PC-3 (cell line): ENCODE data around the gene KCNK16.

ENCODE experiments used
- EZH2 ChIP-seq: fragments of 300-600 bp; sonication (generic); IDR thresholded peaks from one replicate; pipeline ENCODE4 v1.6.1; 2017; ENCODE audit warnings: antibody characterized with exemption, mild to moderate bottlenecking, low read length; ENCODE audit not compliant: unreplicated experiment
- EZH2phosphoT487 ChIP-seq: fragments of 300-600 bp; sonication (generic); IDR thresholded peaks from 2 replicates; pipeline ENCODE4 v1.6.1; 2018; ENCODE audit warnings: mild to moderate bottlenecking, antibody characterized with exemption, low read length, borderline replicate concordance
- TF ChIP-seq, protein P1 (sequence below): fragments of 300-600 bp; sonication (generic); conservative IDR thresholded peaks from 2 replicates; pipeline ENCODE4 v1.5.1; 2017; ENCODE audit warnings: antibody characterized with exemption, low read depth, mild to moderate bottlenecking, low read length

DNA sequence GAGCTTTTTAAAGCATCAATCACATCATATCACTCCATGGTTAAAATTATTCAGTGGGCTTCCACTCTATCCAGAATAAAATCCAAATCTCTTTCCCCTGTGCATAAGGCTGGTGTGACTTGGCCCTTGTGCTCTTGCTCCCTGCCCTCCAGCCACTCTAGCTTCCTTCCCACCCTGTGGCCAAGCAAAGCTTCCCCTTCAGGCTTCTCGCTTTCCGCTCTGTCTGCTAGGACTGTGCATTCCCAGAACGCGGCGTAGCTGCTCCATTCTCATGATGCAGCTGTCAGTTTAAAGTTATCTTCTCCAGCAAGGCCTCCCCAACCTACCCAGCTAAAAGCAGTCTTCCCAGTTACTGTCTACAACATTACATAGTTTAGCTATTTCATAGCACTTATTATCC is 19.4 kb upstream of the KCNK16 start:
- TF ChIP-seq, protein P1, sequence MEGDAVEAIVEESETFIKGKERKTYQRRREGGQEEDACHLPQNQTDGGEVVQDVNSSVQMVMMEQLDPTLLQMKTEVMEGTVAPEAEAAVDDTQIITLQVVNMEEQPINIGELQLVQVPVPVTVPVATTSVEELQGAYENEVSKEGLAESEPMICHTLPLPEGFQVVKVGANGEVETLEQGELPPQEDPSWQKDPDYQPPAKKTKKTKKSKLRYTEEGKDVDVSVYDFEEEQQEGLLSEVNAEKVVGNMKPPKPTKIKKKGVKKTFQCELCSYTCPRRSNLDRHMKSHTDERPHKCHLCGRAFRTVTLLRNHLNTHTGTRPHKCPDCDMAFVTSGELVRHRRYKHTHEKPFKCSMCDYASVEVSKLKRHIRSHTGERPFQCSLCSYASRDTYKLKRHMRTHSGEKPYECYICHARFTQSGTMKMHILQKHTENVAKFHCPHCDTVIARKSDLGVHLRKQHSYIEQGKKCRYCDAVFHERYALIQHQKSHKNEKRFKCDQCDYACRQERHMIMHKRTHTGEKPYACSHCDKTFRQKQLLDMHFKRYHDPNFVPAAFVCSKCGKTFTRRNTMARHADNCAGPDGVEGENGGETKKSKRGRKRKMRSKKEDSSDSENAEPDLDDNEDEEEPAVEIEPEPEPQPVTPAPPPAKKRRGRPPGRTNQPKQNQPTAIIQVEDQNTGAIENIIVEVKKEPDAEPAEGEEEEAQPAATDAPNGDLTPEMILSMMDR = no peak
- no peak for TF ChIP-seq EZH2
- no peak for TF ChIP-seq EZH2phosphoT487
